ENCODE measurements around the gene KDM8.

The KDM8 gene

GRCh38 chr16:27270349-27270748 is 67.0 kb downstream of the KDM8 start:
- no peak for DNase-seq (ENCODE audit: low spot score)
